AG04450 (cell line): Measurements from ENCODE around the gene NIPAL3. TPM values are rescaled to one million over a fixed set of nuclear protein-coding genes. Genes with fewer than 3 reads are reported as not detected.

Experiments
- CTCF ChIA-PET: fragments of 300-600, 350-600 bp; formaldehyde crosslinking; extraction: SDS; loops from one replicate; lab custom pipeline; 2022; ENCODE audit warnings: antibody characterized with exemption, inconsistent platforms; lab: Charles Lee
- POLR2A ChIA-PET: fragments of 350-600 bp; formaldehyde crosslinking; extraction: SDS; loops from one replicate; lab custom pipeline; 2021; ENCODE audit warnings: antibody characterized with exemption, inconsistent platforms; lab: Yijun Ruan, JAX
- DNase-seq: peaks from one replicate; pipeline ENCODE4 v3.0.0-alpha.2; 2011; ENCODE audit warnings: low read depth, low spot score
- H3K27ac ChIP-seq: one replicate; pipeline ENCODE4 v1.5.1; 2012; ENCODE audit warnings: low read depth, low read length, control low read depth
- H3K27me3 ChIP-seq: one replicate; pipeline ENCODE4 v1.6.0; 2012; ENCODE audit warnings: low read length; ENCODE audit not compliant: control insufficient read depth, insufficient read depth
- H3K4me3 ChIP-seq: 2 replicates; pipeline ENCODE4 v1.5.1; 2011; ENCODE audit warnings: mild to moderate bottlenecking, low read depth, low read length, control low read depth
- H3K9me3 ChIP-seq: 2 replicates; pipeline ENCODE4 v1.5.1; 2012; ENCODE audit warnings: low read length; ENCODE audit not compliant: control insufficient read depth, insufficient read depth
- CTCF ChIP-seq: IDR thresholded peaks from 2 replicates; pipeline ENCODE4 v1.5.1; 2011; ENCODE audit warnings: low read depth, low read length, control low read depth, inconsistent platforms
- polyA plus RNA-seq: library from polyadenylated mRNA; depleted of rRNA; stranded (reverse); fragments of >200 nt; gene quantifications from 2 replicates; pipeline ENCODE4 v1.2.3, GENCODE V29; 2011

The NIPAL3 gene
- polyA plus RNA-seq, 1 experiment: 46.5 TPM

GRCh38 chr1:24465099-24465498 lies 49.5 kb downstream of the NIPAL3 start:
- Histone ChIP-seq H3K9me3 (peaks cover 3% of the 10 kb centered on the region), H3K4me3 (no peak overlapping the region), H3K27me3 (no peaks in the 10 kb centered on the region), H3K27ac (no peak overlapping the region)
- no peak for TF ChIP-seq CTCF
- no peak for DNase-seq
- ChIA-PET POLR2A (no interaction called here), CTCF (no interaction called here)

GRCh38 chr1:24465638-24466037 lies 50.0 kb downstream of the NIPAL3 start:
- TF ChIP-seq CTCF: no peak
- POLR2A ChIA-PET: no interaction called here

GRCh38 chr1:24468685-24469316 lies 53.2 kb downstream of the NIPAL3 start:
- Histone ChIP-seq H3K4me3 (no peak overlapping the region), H3K27me3 (no peaks in the 10 kb centered on the region), H3K9me3 (no peaks in the 10 kb centered on the region), H3K27ac (no peak overlapping the region)
- ChIA-PET POLR2A (no interaction called here), CTCF (no interaction called here)
- TF ChIP-seq CTCF: no peak
- no peak for DNase-seq

More at GRCh38 chr1:24465638-24466037, 50.0 kb downstream of the NIPAL3 start:
- Histone ChIP-seq H3K9me3 (peaks cover 3% of the 10 kb centered on the region), H3K4me3 (no peak overlapping the region), H3K27ac (no peak overlapping the region), H3K27me3 (no peaks in the 10 kb centered on the region)
- DNase-seq: no peak
- CTCF ChIA-PET: no interaction called here

- ChIA-PET POLR2A (no interaction called here), CTCF (no interaction called here)
- no peaks in the 10 kb centered on the region for H3K27me3 ChIP-seq
- H3K27ac ChIP-seq: no peak overlapping the region
- no peak for TF ChIP-seq CTCF
- H3K9me3 ChIP-seq: no peaks in the 10 kb centered on the region
- H3K4me3 ChIP-seq: no peak overlapping the region
- DNase-seq: no peak
These were observed 55.0 kb downstream of the NIPAL3 start for GRCh38 chr1:24470592-24470991.

GRCh38 chr1:24472527-24473251 lies 57.1 kb downstream of the NIPAL3 start:
- no peaks in the 10 kb centered on the region for H3K9me3 ChIP-seq
- CTCF ChIA-PET: interaction anchor here (0.6 kb wide), 1 partner anchor 405 kb away, joined by 8 read pairs; no protein-coding TSS in a partner anchor
- H3K4me3 ChIP-seq: no peak overlapping the region

More at GRCh38 chr1:24472527-24473251, 57.1 kb downstream of the NIPAL3 start:
- Histone ChIP-seq H3K27ac (no peak overlapping the region), H3K27me3 (no peaks in the 10 kb centered on the region)
- DNase-seq: no peak
- no peak for TF ChIP-seq CTCF
- POLR2A ChIA-PET: no interaction called here
